IPS-20b (cell line): ENCODE data around the gene TPI1.

Experiments
- H3K27ac ChIP-seq: one replicate; pipeline ENCODE4 v1.5.1; 2013; ENCODE audit warnings: low read length
- H3K27me3 ChIP-seq: 2 replicates; pipeline ENCODE4 v1.6.1; 2013; ENCODE audit warnings: mild to moderate bottlenecking, low read length, inconsistent platforms; ENCODE audit not compliant: insufficient read depth
- H3K36me3 ChIP-seq: 2 replicates; pipeline ENCODE4 v1.6.1; 2013; ENCODE audit warnings: low read depth, mild to moderate bottlenecking, inconsistent platforms, low read length, moderate library complexity; ENCODE audit not compliant: insufficient read depth
- H3K4me1 ChIP-seq: 2 replicates; pipeline ENCODE4 v1.6.1; 2013; ENCODE audit warnings: mild to moderate bottlenecking, control low read depth, inconsistent platforms, low read length, moderate library complexity; ENCODE audit not compliant: insufficient read depth
- H3K4me3 ChIP-seq: 2 replicates; pipeline ENCODE4 v1.5.1; 2013; ENCODE audit warnings: mild to moderate bottlenecking, low read length, inconsistent platforms
- H3K9ac ChIP-seq: 2 replicates; pipeline ENCODE4 v1.6.1; 2013; ENCODE audit warnings: low read depth, mild to moderate bottlenecking, inconsistent platforms, low read length, moderate library complexity
- H3K9me3 ChIP-seq: 2 replicates; pipeline ENCODE4 v1.6.1; 2013; ENCODE audit warnings: mild to moderate bottlenecking, low read depth, low read length, inconsistent platforms; ENCODE audit not compliant: insufficient read depth

Gene TPI1

DNA sequence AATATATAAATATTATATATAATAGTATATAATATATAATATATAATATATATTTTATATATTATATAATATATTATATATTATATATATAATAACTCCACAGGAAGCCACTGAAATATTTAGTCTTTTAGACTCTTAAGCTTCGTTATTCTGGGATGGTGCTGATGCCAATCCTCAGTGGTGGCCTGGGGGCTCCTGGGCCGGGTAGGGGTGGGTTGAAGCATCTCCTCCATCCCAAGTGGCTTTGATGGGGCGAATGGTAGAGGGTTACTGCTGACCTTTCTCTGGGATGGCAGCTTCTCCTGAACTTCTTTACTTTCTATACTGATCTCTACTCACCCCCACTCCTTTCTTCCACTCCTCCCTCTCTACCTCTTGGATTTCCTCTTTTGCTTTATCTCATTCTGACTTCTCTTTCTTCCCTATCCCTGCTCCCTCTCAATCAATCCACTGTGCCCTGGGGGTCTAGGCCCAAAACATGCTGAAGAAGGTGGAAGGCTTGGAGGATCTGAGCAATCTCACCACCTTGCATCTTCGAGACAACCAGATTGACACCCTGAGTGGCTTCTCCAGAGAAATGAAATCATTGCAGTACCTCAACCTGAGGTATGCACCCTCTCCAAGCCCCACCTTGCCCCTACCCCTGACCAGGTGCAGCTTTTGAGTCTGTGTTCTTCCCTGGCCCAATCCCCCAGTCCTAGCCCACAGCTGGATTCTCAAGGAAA, 42.3 kb downstream of the TPI1 start:
- Histone ChIP-seq H3K36me3 (no peaks in the 10 kb centered on the region), H3K27me3 (peaks cover 18% of the 10 kb centered on the region), H3K27ac (no peak overlapping the region), H3K4me1 (peaks cover 4% of the 10 kb centered on the region; the same call in 1 of the 2 replicates), H3K9ac (no peak overlapping the region), H3K4me3 (no peak overlapping the region), H3K9me3 (no peaks in the 10 kb centered on the region)

DNA sequence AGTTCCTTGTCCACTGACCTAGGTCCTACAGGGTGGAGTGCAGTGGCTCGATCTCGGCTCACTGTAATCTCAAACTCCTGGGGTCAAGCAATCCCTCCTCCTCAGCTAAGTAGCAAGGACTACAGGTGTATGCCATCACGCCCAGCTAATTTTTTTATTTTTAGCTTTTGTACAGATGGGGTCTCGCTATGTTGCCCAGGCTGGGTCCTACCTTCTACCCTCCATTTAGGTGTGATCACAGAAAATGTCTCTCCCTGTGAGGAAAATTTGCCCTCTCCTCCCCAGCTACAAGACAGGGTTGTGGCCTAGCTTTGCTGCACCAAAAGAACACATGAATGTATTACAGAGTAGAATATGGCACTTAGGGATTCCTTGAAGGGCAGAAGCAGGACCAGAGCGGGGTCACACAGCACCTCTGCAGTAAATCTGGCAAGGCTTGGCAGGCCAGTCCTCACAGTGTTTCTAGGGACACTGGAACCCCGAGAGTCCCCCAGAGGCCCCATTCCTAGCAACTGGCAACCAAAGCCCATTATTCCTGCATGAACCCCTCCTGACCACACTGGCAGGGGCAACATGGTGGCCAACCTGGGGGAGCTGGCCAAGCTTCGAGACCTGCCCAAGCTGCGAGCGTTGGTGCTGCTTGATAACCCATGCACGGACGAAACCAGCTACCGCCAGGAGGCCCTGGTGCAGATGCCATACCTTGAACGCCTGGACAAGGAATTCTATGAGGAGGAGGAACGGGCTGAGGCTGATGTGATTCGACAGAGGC, 45.0 kb downstream of the TPI1 start:
- Histone ChIP-seq H3K27ac (no peak overlapping the region), H3K4me1 (peaks cover 4% of the 10 kb centered on the region; the same call in 1 of the 2 replicates), H3K4me3 (no peak overlapping the region), H3K9ac (no peak overlapping the region), H3K36me3 (peaks cover 16% of the 10 kb centered on the region), H3K9me3 (no peaks in the 10 kb centered on the region), H3K27me3 (peaks cover 5% of the 10 kb centered on the region)

DNA sequence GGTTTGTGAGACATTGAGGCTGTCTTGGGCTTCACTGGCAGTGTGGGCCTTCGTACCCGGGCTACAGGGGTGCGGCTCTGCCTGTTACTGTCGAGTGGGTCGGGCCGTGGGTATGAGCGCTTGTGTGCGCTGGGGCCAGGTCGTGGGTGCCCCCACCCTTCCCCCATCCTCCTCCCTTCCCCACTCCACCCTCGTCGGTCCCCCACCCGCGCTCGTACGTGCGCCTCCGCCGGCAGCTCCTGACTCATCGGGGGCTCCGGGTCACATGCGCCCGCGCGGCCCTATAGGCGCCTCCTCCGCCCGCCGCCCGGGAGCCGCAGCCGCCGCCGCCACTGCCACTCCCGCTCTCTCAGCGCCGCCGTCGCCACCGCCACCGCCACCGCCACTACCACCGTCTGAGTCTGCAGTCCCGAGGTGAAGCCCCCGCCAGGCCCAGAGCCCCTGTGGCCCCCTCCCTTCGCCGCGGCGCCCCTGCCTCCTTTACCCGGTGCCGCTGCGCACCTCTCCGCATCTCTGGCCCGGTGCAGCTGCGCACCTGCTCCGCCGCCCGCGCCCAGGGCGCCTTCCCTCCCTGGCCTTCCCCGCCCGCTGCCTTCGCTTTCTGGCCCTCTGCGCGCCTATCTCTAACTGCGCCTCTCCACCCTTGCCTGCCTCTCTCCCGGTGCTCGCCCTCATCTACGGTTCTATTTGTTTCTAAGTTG, 47.1 kb downstream of the TPI1 start, which contains the start of gene ENO2:
TSS of gene ENO2 (plus strand) at position 335 of the 701 bp plus-strand sequence. CDS start 1,253 bp downstream, outside the sequence.
- Histone ChIP-seq H3K4me3 (peak within 1 kb of the TSS; percentile 81), H3K9me3 (no peaks in the 10 kb centered on the region), H3K4me1 (peaks cover 4% of the 10 kb centered on the region; the same call in 1 of the 2 replicates), H3K27me3 (peaks cover 5% of the 10 kb centered on the region), H3K9ac (peak within 1 kb of the TSS; percentile 75), H3K27ac (no peak within 1 kb of the TSS), H3K36me3 (peaks cover 30% of the 10 kb centered on the region)

DNA sequence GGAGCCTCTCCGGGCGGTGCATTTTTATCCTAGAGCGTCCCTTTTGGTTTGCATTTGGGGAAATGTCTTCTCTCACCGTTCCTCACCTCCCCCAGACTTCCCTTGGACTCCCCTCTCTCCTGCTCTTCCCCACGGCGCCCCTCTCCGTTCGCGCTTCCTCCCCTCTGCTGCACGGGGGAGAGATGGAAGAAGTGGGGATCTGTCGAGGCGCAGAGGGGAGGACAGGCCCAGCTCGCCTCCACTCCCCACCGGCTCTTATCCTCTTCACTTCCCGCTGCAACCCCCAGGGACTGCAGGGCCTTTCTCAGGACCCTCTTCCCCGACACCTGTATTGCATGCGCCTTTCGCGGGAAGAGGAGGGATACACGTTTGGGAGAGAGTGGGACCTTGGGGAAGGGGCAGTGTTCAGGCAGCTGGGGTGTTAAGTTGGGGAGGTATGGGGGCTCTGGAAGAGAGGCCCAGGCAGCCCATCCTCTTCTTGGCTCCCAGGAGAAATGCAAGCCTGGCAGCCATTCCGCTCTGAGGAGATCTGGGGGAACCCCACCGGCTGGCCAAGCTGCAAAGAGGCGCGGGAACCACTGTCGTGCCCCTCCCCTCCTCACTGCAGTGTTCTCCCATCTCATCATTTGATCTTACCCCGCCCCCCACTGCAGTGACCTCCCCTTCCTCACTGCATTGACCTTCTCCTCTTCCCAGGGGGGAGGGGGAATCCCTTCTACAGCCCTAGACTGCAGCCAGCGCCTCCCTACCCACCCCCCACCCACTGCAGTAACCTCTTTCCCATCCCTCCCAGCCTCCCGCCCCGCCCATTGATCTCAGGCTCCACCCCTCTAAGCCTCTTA, 47.8 kb downstream of the TPI1 start:
- no peak overlapping the region for H3K27ac ChIP-seq
- peak overlapping the region; percentile 81 for H3K4me3 ChIP-seq
- no peaks in the 10 kb centered on the region for H3K9me3 ChIP-seq

DNA sequence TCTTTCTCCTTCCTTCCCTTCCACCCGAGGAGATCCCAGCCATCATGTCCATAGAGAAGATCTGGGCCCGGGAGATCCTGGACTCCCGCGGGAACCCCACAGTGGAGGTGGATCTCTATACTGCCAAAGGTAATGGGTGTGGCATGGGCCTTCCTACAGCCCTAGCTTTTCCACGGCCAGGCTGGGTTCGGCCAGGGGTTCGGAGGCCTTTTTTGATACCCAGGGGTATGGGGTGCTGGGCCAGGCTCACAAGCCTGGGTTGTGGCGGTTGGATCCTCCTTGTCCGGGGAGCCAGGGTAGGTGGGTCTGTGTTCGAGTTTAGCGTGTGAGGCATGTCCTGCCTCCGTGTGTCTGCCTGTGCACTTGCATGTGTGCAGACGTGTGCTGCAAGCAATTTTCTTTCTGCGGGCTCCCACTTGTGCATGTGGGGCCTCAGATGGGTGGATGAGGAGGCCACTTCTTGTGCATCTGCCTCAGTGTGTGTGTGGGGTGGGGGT, 48.5 kb downstream of the TPI1 start:
- peaks cover 4% of the 10 kb centered on the region; the same call in 1 of the 2 replicates for H3K4me1 ChIP-seq
- no peak overlapping the region for H3K9ac ChIP-seq
- H3K36me3 ChIP-seq: peaks cover 40% of the 10 kb centered on the region
- no peak overlapping the region for H3K27ac ChIP-seq
- peak overlapping the region; percentile 81 for H3K4me3 ChIP-seq
- H3K27me3 ChIP-seq: peaks cover 5% of the 10 kb centered on the region
- no peaks in the 10 kb centered on the region for H3K9me3 ChIP-seq

More for the DNA sequence above, 47.8 kb downstream of the TPI1 start:
- Histone ChIP-seq H3K27me3 (peaks cover 5% of the 10 kb centered on the region), H3K4me1 (peaks cover 4% of the 10 kb centered on the region; the same call in 1 of the 2 replicates), H3K9ac (peak overlapping the region; percentile 75), H3K36me3 (peaks cover 38% of the 10 kb centered on the region)

DNA sequence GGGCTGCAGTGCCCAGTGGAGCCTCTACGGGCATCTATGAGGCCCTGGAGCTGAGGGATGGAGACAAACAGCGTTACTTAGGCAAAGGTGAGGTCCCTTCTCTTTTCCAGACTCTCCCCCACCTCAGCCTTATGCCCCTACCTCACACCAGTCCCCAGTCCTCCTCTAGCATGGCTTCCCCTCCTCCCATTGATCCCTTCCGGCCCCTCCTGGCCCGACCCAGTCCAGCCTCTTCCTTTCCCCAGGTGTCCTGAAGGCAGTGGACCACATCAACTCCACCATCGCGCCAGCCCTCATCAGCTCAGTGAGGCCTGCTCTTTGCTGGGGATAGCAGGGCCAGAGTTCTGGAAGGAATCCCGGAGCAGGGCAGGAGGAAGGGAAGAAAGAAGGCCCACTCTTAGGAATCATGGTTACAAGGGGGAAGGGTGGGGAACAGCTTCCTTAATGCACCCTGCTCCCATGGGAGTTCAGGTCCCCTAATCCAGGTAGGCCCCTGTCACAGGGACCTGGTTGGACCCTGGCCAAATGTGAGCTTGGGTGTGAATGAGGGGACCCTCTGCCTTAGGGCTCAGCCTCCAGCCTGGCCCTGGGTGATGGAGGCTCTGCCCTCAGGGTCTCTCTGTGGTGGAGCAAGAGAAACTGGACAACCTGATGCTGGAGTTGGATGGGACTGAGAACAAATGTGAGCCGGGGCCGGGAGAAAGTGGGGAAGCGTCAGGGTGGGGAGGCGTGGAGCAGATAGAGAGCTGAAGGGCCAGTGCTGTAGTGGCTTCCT, 49.3 kb downstream of the TPI1 start:
- Histone ChIP-seq H3K36me3 (peaks cover 48% of the 10 kb centered on the region), H3K9me3 (no peaks in the 10 kb centered on the region), H3K27ac (no peak overlapping the region), H3K4me1 (peaks cover 4% of the 10 kb centered on the region; the same call in 1 of the 2 replicates), H3K9ac (no peak overlapping the region), H3K27me3 (peaks cover 5% of the 10 kb centered on the region), H3K4me3 (no peak overlapping the region)

DNA sequence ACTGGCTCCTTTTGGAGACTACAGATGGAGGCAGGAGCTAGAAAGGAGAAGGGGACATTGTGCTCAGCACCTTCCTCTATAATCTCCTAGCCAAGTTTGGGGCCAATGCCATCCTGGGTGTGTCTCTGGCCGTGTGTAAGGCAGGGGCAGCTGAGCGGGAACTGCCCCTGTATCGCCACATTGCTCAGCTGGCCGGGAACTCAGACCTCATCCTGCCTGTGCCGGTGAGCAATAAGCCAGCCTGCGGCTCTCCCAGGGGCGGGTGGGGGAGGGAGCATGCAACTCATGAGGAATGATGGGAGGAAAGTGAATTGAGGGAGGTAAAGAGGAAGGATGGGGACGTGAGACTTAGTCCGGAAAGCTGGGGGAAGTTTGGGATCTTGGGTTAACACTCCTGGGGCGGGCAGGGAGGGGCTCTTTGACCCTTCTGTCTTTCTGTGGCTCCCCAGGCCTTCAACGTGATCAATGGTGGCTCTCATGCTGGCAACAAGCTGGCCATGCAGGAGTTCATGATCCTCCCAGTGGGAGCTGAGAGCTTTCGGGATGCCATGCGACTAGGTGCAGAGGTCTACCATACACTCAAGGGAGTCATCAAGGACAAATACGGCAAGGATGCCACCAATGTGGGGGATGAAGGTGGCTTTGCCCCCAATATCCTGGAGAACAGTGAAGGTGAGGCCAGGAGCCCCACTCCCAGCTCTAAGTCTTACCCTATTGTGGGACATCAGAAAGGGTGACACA, 50.3 kb downstream of the TPI1 start:
- no peak overlapping the region for H3K4me3 ChIP-seq
- peaks cover 5% of the 10 kb centered on the region for H3K27me3 ChIP-seq
- no peaks in the 10 kb centered on the region for H3K9me3 ChIP-seq
- H3K36me3 ChIP-seq: peaks cover 59% of the 10 kb centered on the region
- H3K27ac ChIP-seq: no peak overlapping the region
- peaks cover 4% of the 10 kb centered on the region; the same call in 1 of the 2 replicates for H3K4me1 ChIP-seq
- H3K9ac ChIP-seq: no peak overlapping the region

DNA sequence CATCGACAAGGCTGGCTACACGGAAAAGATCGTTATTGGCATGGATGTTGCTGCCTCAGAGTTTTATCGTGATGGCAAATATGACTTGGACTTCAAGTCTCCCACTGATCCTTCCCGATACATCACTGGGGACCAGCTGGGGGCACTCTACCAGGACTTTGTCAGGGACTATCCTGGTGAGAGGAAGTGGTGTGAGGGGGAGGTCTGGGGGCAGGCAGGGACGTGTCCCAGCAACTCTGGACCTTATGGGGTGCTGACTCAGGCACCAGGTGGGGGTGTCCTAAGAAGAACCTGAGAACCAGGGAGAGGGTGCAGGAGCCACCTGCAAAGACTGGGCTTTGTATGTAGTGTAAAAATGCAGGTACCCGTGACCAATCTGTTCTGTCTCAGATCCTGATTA, 52.3 kb downstream of the TPI1 start:
- Histone ChIP-seq H3K9me3 (no peaks in the 10 kb centered on the region), H3K4me1 (peaks cover 3% of the 10 kb centered on the region; the same call in 1 of the 2 replicates), H3K9ac (no peak overlapping the region), H3K36me3 (peaks cover 73% of the 10 kb centered on the region), H3K27me3 (no peaks in the 10 kb centered on the region), H3K27ac (no peak overlapping the region), H3K4me3 (no peak overlapping the region)
